HCT116 (cell line): ENCODE data around the gene CD93. TPM values are rescaled to one million over a fixed set of nuclear protein-coding genes. Genes with fewer than 3 reads are reported as not detected.

Experiments
- ATAC-seq: fragments of 200-7000 bp; cut with Tn5 transposase; 2 replicates; pipeline ENCODE4 v1.9.1; 2020; ENCODE audit warnings: mild to moderate bottlenecking, moderate library complexity
- BruUV-seq: library from RNA; stranded (reverse); fragments of 400-500 nt; replicated peaks from 2 replicates; lab custom pipeline; 2021; lab: Mats Ljungman, UMichigan
- CTCF ChIA-PET: fragments of 300-600 bp; sonication (Branson Sonifier 250); formaldehyde crosslinking; loops from one replicate; lab custom pipeline; 2021; ENCODE audit warnings: antibody characterized with exemption; lab: Charles Lee
- POLR2A ChIA-PET: fragments of 300-600, 350-600 bp; sonication (Branson Sonifier 250); formaldehyde crosslinking; loops from one replicate; lab custom pipeline; 2021; ENCODE audit warnings: antibody characterized with exemption; lab: Charles Lee
- RAD21 ChIA-PET, 2 experiments: fragments of 300-600 bp; sonication (Branson Sonifier 250); formaldehyde crosslinking; loops; one replicate each; lab custom pipeline; 2023; ENCODE audit warnings: low total read pairs in 2 of 2; ENCODE audit not compliant: uncharacterized antibody in 2 of 2, unreplicated experiment in 2 of 2, low non-redundant PET in 1 of 2; lab: Charles Lee
- DNase-seq: peaks from one replicate; pipeline ENCODE4 v3.0.0-alpha.2; 2010; ENCODE audit warnings: low read depth, low spot score
- H2AFZ ChIP-seq: fragments of 200-600 bp; shearing (Covaris generic), sonication (generic); 2 replicates; pipeline ENCODE4 v1.6.1; 2017; ENCODE audit warnings: low read depth, mixed run types, mixed read lengths, antibody characterized with exemption, low read length; ENCODE audit not compliant: poor library complexity, severe bottlenecking
- H3K27ac ChIP-seq: 2 replicates; pipeline ENCODE4 v1.5.1; 2012; ENCODE audit warnings: low read depth, low read length
- H3K27me3 ChIP-seq: fragments of 200-600 bp; sonication (generic); 2 replicates; pipeline ENCODE4 v1.6.1; 2016; ENCODE audit warnings: mixed run types, low read length, mixed read lengths; ENCODE audit not compliant: insufficient read depth
- H3K36me3 ChIP-seq, 2 experiments: fragments of 200-500 bp in 1 of 2; fragments of 200-600 bp in 1 of 2; sonication (Bioruptor generic) in 1 of 2; sonication (generic) in 1 of 2; 2 replicates each; pipeline versions ENCODE4 v1.5.1 to v1.6.1; 2014 to 2016; ENCODE audit warnings: low read length in 2 of 2, inconsistent platforms in 1 of 2, mixed read lengths in 1 of 2, mixed run types in 1 of 2; ENCODE audit not compliant: insufficient read depth in 2 of 2, control insufficient read depth in 1 of 2
- H3K4me1 ChIP-seq, 2 experiments: fragments of 200-600 bp in 1 of 2; sonication (generic) in 1 of 2; 2 replicates each; pipeline versions ENCODE4 v1.5.1 to v1.6.1; 2012 to 2017; ENCODE audit warnings: low read length in 2 of 2, inconsistent platforms in 1 of 2, mild to moderate bottlenecking in 1 of 2, mixed read lengths in 1 of 2, mixed run types in 1 of 2, moderate library complexity in 1 of 2; ENCODE audit not compliant: insufficient read depth in 2 of 2, control insufficient read depth in 1 of 2
- H3K4me2 ChIP-seq: fragments of 200-600 bp; sonication (generic); 2 replicates; pipeline ENCODE4 v1.6.1; 2017; ENCODE audit warnings: mixed run types, low read length, mixed read lengths
- H3K4me3 ChIP-seq, 2 experiments: fragments of 200-600 bp in 1 of 2; sonication (generic) in 1 of 2; replicated peaks in 1 of 2; 2 replicates each; pipeline ENCODE4 v1.5.1; 2011 to 2016; ENCODE audit warnings: low read length in 2 of 2, control low read depth in 1 of 2, low read depth in 1 of 2, mild to moderate bottlenecking in 1 of 2, mixed read lengths in 1 of 2, mixed run types in 1 of 2
- H3K79me2 ChIP-seq: fragments of 200-600 bp; sonication (generic); 2 replicates; pipeline ENCODE4 v1.6.1; 2017; ENCODE audit warnings: mild to moderate bottlenecking, mixed run types, low read length, moderate library complexity, mixed read lengths; ENCODE audit not compliant: insufficient read depth
- H3K9ac ChIP-seq: fragments of 200-600 bp; sonication (generic); 2 replicates; pipeline ENCODE4 v1.6.1; 2016; ENCODE audit warnings: low read length, mixed read lengths
- H3K9me2 ChIP-seq: fragments of 200-600 bp; sonication (generic), shearing (Covaris generic); 2 replicates; pipeline ENCODE4 v1.6.1; 2017; ENCODE audit warnings: mixed run types, mild to moderate bottlenecking, moderate library complexity; ENCODE audit not compliant: insufficient read depth
- H3K9me3 ChIP-seq, 2 experiments: fragments of 200-500 bp in 1 of 2; fragments of 200-600 bp in 1 of 2; sonication (Bioruptor generic) in 1 of 2; sonication (generic) in 1 of 2; 2 replicates each; pipeline ENCODE4 v1.6.1; 2014 to 2017; ENCODE audit warnings: low read length in 2 of 2, mixed read lengths in 2 of 2, inconsistent platforms in 1 of 2, low read depth in 1 of 2, mild to moderate bottlenecking in 1 of 2, mixed run types in 1 of 2, moderate library complexity in 1 of 2; ENCODE audit not compliant: control insufficient read depth in 1 of 2, insufficient read depth in 1 of 2
- H4K20me1 ChIP-seq: fragments of 200-600 bp; sonication (generic), shearing (Covaris generic); 2 replicates; pipeline ENCODE4 v1.6.1; 2017; ENCODE audit warnings: mixed run types, mild to moderate bottlenecking, moderate library complexity; ENCODE audit not compliant: insufficient read depth
- CBX3 ChIP-seq: IDR thresholded peaks from 2 replicates; pipeline ENCODE4 v1.6.1; 2012; ENCODE audit warnings: low read depth
- CTCF ChIP-seq, 3 experiments: fragments of 200-600 bp in 1 of 3; sonication (generic) in 1 of 3; IDR thresholded peaks in 2 of 3; conservative IDR thresholded peaks in 1 of 3; 2 replicates each; pipeline ENCODE4 v1.5.1; 2012 to 2017; ENCODE audit warnings: low read depth in 2 of 3, low read length in 2 of 3, antibody characterized with exemption in 1 of 3, borderline replicate concordance in 1 of 3, control low read depth in 1 of 3, mild to moderate bottlenecking in 1 of 3, mixed read lengths in 1 of 3, mixed run types in 1 of 3, moderate library complexity in 1 of 3; ENCODE audit not compliant: insufficient read depth in 1 of 3
- EGR1 ChIP-seq: IDR thresholded peaks from 2 replicates; pipeline ENCODE4 v1.6.1; 2012; ENCODE audit warnings: low read depth
- ELF1 ChIP-seq: IDR thresholded peaks from 2 replicates; pipeline ENCODE4 v1.6.1; 2012; ENCODE audit warnings: low read depth, borderline replicate concordance
- EZH2 ChIP-seq: fragments of 200-600 bp; sonication (generic); IDR thresholded peaks from 2 replicates; pipeline ENCODE4 v1.6.1; 2017; ENCODE audit warnings: antibody characterized with exemption, mixed run types
- JUND ChIP-seq: IDR thresholded peaks from 2 replicates; pipeline ENCODE4 v1.6.1; 2012
- MAX ChIP-seq: IDR thresholded peaks from 2 replicates; pipeline ENCODE4 v1.6.1; 2012
- POLR2AphosphoS5 ChIP-seq: IDR thresholded peaks from 2 replicates; pipeline ENCODE4 v1.6.1; 2011; ENCODE audit warnings: mild to moderate bottlenecking, low read depth, low read length, moderate library complexity
- REST ChIP-seq: IDR thresholded peaks from 2 replicates; pipeline ENCODE4 v1.6.1; 2012; ENCODE audit warnings: low read depth
- SP1 ChIP-seq: IDR thresholded peaks from 2 replicates; pipeline ENCODE4 v1.6.1; 2012; ENCODE audit warnings: low read depth
- SRF ChIP-seq: IDR thresholded peaks from 2 replicates; pipeline ENCODE4 v1.6.1; 2012; ENCODE audit warnings: low read depth
- TCF7L2 ChIP-seq: IDR thresholded peaks from 2 replicates; pipeline ENCODE4 v1.7.0; 2011; ENCODE audit warnings: borderline replicate concordance, inconsistent platforms; ENCODE audit not compliant: insufficient read depth, insufficient read length; ENCODE audit errors: extremely low read depth
- ZBTB33 ChIP-seq: IDR thresholded peaks from 2 replicates; pipeline ENCODE4 v1.6.1; 2011; ENCODE audit warnings: mild to moderate bottlenecking, low read length, moderate library complexity; ENCODE audit not compliant: insufficient replicate concordance; ENCODE audit errors: extremely low read depth
- ZFX ChIP-seq: fragments of 450-650 bp; IDR thresholded peaks from 2 replicates; pipeline ENCODE4 v1.6.1; 2017
- ZNF274 ChIP-seq: fragments of 200-500 bp; sonication (Bioruptor generic); IDR thresholded peaks from 2 replicates; pipeline ENCODE4 v1.6.1; 2014; ENCODE audit warnings: mild to moderate bottlenecking, low read depth, low read length, inconsistent platforms
- intact Hi-C: fragments of 100-400 bp; cut with micrococcal nuclease; formaldehyde crosslinking; loops from 2 replicates; pipeline ENCODE4 v1.10.0; 2022
- total RNA-seq: library from RNA; stranded (reverse); gene quantifications from one replicate; pipeline ENCODE4 v1.2.1, GENCODE V29; 2021; ENCODE audit not compliant: unreplicated experiment

The CD93 gene
- total RNA-seq, 1 experiment from 2014 or later = 0.07 TPM

- CTCF ChIA-PET = no interaction called here
- no peak for TF ChIP-seq CBX3
- TF ChIP-seq EGR1 = no peak
- no peak for TF ChIP-seq JUND
- no peak for TF ChIP-seq ZFX
- TF ChIP-seq REST = no peak
- TF ChIP-seq SP1 = no peak
- no peak for TF ChIP-seq CTCF (IDR thresholded peaks at IDR 0.05 in 2 of 3, conservative IDR thresholded peaks at IDR 0.05 in 1 of 3; ENCODE audit: borderline replicate concordance in 1 of 3, insufficient read depth in 1 of 3, low read depth in 2 of 3, low read length in 2 of 3)
- no peak for TF ChIP-seq ZNF274
- TF ChIP-seq EZH2 = no peak
- no peak for TF ChIP-seq ELF1
- TF ChIP-seq ZBTB33 = no peak
- TF ChIP-seq TCF7L2 = no peak
- no peak for TF ChIP-seq MAX
- no peak for TF ChIP-seq POLR2AphosphoS5
- no peak for TF ChIP-seq SRF
- TF ChIP-seq, all 23 proteins: peak for 0
- no peaks in the 10 kb centered on the region for H3K9me2 ChIP-seq
- ATAC-seq (no peak), DNase-seq (no peak)
- H3K4me3 ChIP-seq = no peak overlapping the region
- no peak overlapping the region for H3K27ac ChIP-seq
- H3K36me3 ChIP-seq = no peaks in the 10 kb centered on the region
- no peak overlapping the region for H3K4me2 ChIP-seq
- H3K79me2 ChIP-seq = no peaks in the 10 kb centered on the region
- H3K9ac ChIP-seq = no peak overlapping the region
- no TSS peak for BruUV-seq
- intact Hi-C loops = no loop called here
- peaks cover 13% of the 10 kb centered on the region for H3K27me3 ChIP-seq
- H3K4me1 ChIP-seq = no peaks in the 10 kb centered on the region
- no peaks in the 10 kb centered on the region for H3K9me3 ChIP-seq
- no peaks in the 10 kb centered on the region for H4K20me1 ChIP-seq
- H2AFZ ChIP-seq = no peak overlapping the region
- RAD21 ChIA-PET = no interaction called here
- POLR2A ChIA-PET = no interaction called here
Observed at GRCh38 chr20:23082846-23083552, 3.1 kb downstream of the CD93 start.
